Esophagus mucosa (tissue), 1 donor: ENCODE results near the gene DDAH2. TPM values are rescaled to one million over a fixed set of nuclear protein-coding genes. Genes with fewer than 3 reads are reported as not detected.

Experiments used
- ATAC-seq: fragments of 200-7000 bp; cut with Tn5 transposase; one replicate; pipeline ENCODE4 v1.9.1; 2020
- total RNA-seq: library from RNA; stranded (reverse); gene quantifications from one replicate; pipeline ENCODE4 v1.2.4, GENCODE V29; 2023
- donor health status: DM: yes; HTN: yes; CAD: no.

The DDAH2 gene
- total RNA-seq, 1 donor from 2014 or later = 15.3 TPM

GRCh38 chr6:31730631-31731086, 1.6 kb upstream of the DDAH2 start:
- ATAC-seq = no peak

GRCh38 chr6:31729979-31730630, 1.0 kb upstream of the DDAH2 start:
- peak; percentile 51 for ATAC-seq

- peak; percentile 79 for ATAC-seq
These were observed 448 bp upstream of the DDAH2 start for GRCh38 chr6:31729515-31729978.

- no peak for ATAC-seq
These were observed 1.1 kb downstream of the DDAH2 start for GRCh38 chr6:31727717-31728671.

GRCh38 chr6:31727034-31727716, 1.9 kb downstream of the DDAH2 start:
- ATAC-seq = no peak

GRCh38 chr6:31725502-31726350, 3.4 kb downstream of the DDAH2 start:
- no peak for ATAC-seq

GRCh38 chr6:31723980-31724691, 5.0 kb downstream of the DDAH2 start:
- ATAC-seq = no peak

- no peak for ATAC-seq
These were observed 5.7 kb downstream of the DDAH2 start, which contains the start of gene MPIG6B for GRCh38 chr6:31723245-31723979. Gene MPIG6B (plus strand): TSS chr6:31723373. CDS start chr6:31723384, 11 bp downstream.

- no peak for ATAC-seq
These were observed 6.9 kb downstream of the DDAH2 start for GRCh38 chr6:31722173-31722572.

GRCh38 chr6:31721351-31722020, 7.6 kb downstream of the DDAH2 start, which contains the start of gene LY6G6C:
Gene LY6G6C (minus strand): TSS chr6:31721746. CDS start chr6:31721679, 67 bp downstream.
- no peak for ATAC-seq

GRCh38 chr6:31720196-31720770, 8.8 kb downstream of the DDAH2 start:
- peak; percentile 83 for ATAC-seq

GRCh38 chr6:31719001-31719400, 10.1 kb downstream of the DDAH2 start:
- no peak for ATAC-seq

- ATAC-seq = peak; percentile 80
These were observed 10.8 kb downstream of the DDAH2 start for GRCh38 chr6:31718265-31718664.

GRCh38 chr6:31717499-31718222, 11.4 kb downstream of the DDAH2 start:
- ATAC-seq = peak; percentile 42

- no peak for ATAC-seq
These were observed 13.8 kb downstream of the DDAH2 start, which contains the start of gene LY6G6D for GRCh38 chr6:31715022-31715958. Gene LY6G6D (plus strand): TSS chr6:31715348. CDS start chr6:31715356, 8 bp downstream.

- ATAC-seq = no peak
These were observed 15.0 kb downstream of the DDAH2 start for GRCh38 chr6:31713991-31714684.

GRCh38 chr6:31713465-31713864, 15.6 kb downstream of the DDAH2 start:
- no peak for ATAC-seq
